Ovary (tissue), 3 donors: ENCODE data around the gene SLC4A2.

Source experiments
- CTCF ChIP-seq, 3 donors: fragments of 450-650 bp in 2 of 3; fragments of 200-600 bp in 1 of 3; IDR thresholded peaks; one replicate each; pipeline versions ENCODE4 v1.5.1 to v1.8.0; 2016 to 2022; ENCODE audit warnings: antibody characterized with exemption in 3 of 3, mild to moderate bottlenecking in 1 of 3
- POLR2A ChIP-seq: fragments of 450-650 bp; IDR thresholded peaks from one replicate; pipeline ENCODE4 v1.6.1; 2017; ENCODE audit warnings: antibody characterized with exemption, mild to moderate bottlenecking, moderate library complexity
- donor health status: DM: no; HTN: no; CAD: no.

GRCh38 chr7:151076863-151077704, 17.7 kb downstream of the SLC4A2 start:
- TF ChIP-seq CTCF (IDR thresholded peaks at IDR 0.05) (no peak), POLR2A (no peak)
